OCI-LY7 (cell line): Measurements from ENCODE around the gene LIPC.

Source experiments
- CTCF ChIP-seq: fragments of 200-600 bp; sonication (generic); conservative IDR thresholded peaks from 2 replicates; pipeline ENCODE4 v1.5.1; 2014; ENCODE audit warnings: mild to moderate bottlenecking, antibody characterized with exemption, low read length, moderate library complexity, mixed read lengths
- EZH2phosphoT487 ChIP-seq: fragments of 200-600 bp; sonication (generic); IDR thresholded peaks from 2 replicates; pipeline ENCODE4 v1.6.1; 2018; ENCODE audit warnings: low read depth, borderline replicate concordance, mild to moderate bottlenecking, mixed run types, antibody characterized with exemption, low read length, moderate library complexity, mixed read lengths

GRCh38 chr15:58590926-58591325 lies 159.1 kb downstream of the LIPC start:
- TF ChIP-seq CTCF (no peak), EZH2phosphoT487 (no peak)
